ENCODE data around the gene PSPH.

- TF ChIP-seq CTCF (conservative IDR thresholded peaks at IDR 0.05; ENCODE audit: low read depth, low read length) (no peak), EZH2 (IDR thresholded peaks at IDR 0.05; ENCODE audit: borderline replicate concordance, low read depth, low read length, poor library complexity, severe bottlenecking) (no peak)
Measured at GRCh38 chr7:56040730-56041129, 10.5 kb downstream of the PSPH start.
